ENCODE measurements around the gene RFTN2.
"Not testable (repeated sequence)": the region's sequence is repeated elsewhere in the genome, so short reads cannot be mapped to it uniquely, and the experiment has no call there.

Gene RFTN2

DNA sequence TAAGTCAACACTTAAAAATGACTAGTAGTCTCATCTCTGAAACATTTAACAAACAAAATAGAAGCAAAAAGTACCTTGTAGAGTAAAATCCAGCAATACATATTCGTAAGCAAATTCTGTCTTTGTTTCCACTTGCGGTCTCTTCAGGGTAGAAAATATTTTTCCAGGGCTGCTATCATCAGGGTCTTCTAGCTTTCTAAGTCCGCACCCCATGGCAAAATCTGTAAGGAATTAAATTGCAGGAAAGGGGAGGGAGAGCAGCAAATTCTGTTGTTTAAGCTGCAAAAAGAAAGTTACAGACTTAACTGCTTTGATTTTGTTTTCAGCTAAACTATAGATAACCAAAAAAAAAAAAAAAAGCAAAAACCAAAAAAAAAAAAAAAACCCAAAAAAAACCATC lies at the start of gene RFTN2:
Gene RFTN2 (minus strand): TSS at position 342 of the 400 bp plus-strand sequence. CDS start 129 bp downstream, at position 213.
- DNase-seq (ENCODE audit: low read depth), result no peak

- no peak for DNase-seq (ENCODE audit: low read depth)
Observed at GRCh38 chr2:197717863-197718262, 42.5 kb upstream of the RFTN2 start.

GRCh38 chr2:197713271-197713670 lies 37.9 kb upstream of the RFTN2 start:
- no peak for DNase-seq (ENCODE audit: low read depth)

DNA sequence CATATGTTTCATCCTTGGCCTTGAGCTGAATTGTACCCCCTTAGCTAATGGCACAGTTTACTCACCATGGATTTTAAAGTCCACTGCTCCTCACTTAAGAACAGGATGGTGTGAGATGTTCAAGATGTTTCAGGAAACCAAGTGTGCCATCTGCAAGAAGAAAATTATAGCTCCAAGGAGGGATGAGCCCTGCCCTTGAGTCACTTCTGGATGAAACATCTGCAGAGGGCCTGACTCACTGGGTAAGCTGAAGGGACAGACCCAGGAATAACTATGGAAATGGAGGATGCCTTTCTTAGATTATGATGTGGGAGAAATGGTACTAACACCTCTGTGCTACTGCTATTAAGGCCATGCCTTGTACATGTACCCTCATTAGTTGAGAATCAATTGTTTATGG lies 36.2 kb upstream of the RFTN2 start:
- DNase-seq (ENCODE audit: low read depth), result no peak

DNA sequence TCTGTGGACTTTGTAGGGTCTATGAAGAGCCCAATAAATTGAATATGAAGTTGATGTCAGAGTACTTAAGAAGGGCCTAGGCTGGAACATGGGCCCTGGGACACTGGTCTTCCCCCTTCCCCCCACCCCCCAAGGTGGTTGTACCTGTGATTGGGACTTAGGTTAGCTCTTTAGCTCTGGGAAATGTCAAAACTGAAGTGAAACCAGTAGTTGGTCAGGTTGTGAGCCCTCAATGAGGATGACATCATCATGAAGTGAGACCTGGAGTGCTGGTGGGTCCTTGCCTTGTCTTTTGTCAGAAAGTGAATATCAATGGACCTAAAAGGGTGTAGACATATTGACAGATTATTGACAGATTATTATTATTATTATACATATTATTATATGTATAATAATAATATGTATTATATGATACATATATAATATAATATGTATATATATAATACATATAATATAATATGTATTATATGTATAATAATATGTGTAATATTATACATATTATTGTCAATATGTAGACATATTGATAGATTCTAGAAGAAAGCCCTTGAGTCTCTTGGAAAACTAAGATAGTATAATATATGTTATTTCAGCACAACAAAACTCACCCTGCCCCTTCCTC lies 35.1 kb upstream of the RFTN2 start:
- DNase-seq (ENCODE audit: low read depth), result no peak

DNA sequence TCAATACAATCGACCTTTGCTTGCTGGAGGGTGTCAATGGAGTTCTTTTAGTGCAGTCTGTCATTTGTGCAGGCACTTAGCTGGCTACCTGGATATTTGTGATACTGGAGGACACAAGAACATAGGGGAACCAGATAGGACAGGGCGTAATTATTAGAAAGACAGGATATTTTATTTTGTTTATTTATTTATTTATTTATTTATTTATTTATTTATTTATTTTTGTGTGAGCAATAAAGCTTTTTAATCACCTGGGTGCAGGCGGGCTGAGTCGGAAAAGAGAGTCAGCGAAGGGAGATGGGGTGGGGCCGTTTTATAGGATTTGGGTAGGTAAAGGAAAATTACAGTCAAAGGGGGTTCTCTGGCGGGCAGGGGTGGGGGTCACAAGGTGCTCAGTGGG lies 33.8 kb upstream of the RFTN2 start:
- DNase-seq (ENCODE audit: low read depth), result not testable (repeated sequence)

DNA sequence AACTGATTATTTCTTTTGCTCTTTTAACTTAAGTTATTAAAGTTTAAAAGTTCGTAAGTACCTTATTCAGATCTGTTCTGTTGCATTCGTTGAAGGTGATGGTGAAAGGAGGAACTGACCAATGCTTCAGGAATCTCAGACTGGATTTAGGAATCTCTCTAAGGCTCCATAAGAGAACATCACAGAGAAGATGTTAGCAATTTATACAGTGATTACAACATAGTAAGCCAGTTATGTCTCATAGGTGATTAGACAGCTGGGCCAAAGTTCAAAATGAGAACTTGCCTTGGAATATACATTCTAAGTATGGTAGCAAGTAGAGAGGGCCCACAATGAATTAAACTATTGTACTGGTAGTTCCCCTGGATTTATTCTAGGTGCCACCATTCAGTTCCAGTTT lies 32.9 kb upstream of the RFTN2 start:
- no peak for DNase-seq (ENCODE audit: low read depth)

DNA sequence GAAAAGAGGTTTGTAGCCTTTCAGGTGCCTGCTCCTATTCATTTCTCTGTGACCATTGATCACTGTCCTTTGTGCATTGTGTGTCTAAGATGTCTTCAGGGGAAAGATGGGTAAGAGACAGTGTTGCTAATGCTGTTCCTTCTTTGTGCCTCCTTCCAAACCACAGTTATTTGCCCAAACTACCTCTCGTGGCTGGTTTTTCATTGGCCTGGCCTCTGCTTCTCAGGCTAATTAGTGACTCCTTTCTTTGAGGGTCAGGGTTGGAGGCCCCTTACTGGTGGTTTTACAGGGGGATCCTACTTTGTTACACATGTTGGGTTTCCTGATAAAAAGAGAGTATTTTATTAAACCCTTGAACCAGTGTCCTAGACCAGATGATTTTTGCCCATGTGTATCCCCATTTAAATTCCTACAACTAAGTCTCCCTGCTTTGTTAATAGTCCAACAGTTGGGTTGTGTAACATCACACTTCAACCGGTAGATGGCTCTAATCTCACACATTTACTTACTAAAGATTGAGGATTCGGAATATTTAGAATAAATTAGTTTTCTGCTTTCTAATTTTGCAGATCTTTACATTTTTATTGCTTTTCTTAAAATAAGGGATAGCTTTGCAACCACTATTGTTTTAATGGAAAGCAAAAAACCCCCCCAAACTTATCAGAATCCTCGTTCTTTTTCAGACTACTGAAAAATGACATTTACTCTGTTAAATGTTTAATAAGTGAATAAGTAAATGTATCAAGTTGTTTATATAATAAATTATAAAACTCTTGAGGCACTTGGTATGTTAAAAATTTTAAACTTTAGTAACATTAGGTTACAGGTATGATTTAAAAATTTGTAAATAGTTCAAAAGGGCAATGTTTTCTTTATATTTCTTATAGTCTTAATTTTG lies 32.2 kb upstream of the RFTN2 start:
- no peak for DNase-seq (ENCODE audit: low read depth)

GRCh38 chr2:197706839-197707207 lies 31.4 kb upstream of the RFTN2 start:
- DNase-seq (ENCODE audit: low read depth), result no peak

DNA sequence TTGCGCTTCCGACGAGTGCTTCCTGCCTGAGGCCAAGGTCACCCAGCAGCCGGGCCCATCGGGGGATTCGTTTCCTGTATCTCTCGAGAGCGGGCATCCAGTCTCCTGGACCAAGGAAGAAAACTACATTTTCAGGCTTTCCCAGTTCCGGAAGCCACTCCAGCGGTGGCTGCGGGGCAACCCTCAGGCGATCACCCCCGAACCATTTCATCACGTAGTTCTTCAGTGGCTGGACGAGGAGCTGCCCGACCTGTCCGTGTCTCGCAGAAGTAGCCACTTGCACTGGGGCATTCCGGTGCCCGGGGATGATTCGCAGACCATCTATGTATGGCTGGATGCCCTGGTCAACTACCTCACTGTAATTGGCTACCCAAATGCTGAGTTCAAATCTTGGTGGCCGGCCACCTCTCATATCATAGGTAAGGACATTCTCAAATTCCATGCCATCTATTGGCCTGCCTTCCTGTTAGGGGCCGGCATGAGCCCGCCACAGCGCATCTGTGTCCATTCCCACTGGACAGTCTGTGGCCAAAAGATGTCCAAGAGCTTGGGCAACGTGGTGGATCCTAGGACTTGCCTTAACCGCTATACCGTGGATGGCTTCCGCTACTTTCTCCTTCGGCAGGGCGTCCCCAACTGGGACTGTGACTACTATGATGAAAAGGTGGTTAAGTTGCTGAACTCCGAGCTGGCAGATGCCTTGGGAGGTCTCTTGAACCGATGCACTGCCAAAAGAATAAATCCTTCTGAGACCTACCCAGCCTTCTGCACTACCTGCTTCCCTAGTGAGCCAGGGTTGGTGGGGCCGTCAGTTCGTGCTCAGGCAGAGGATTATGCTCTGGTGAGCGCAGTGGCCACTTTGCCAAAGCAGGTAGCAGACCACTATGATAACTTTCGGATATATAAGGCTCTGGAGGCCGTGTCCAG lies 30.8 kb upstream of the RFTN2 start:
- DNase-seq (ENCODE audit: low read depth), result no peak

- DNase-seq (ENCODE audit: low read depth), result peak; percentile 89
Observed at GRCh38 chr2:197705121-197705911, 29.9 kb upstream of the RFTN2 start, which contains the start of gene MARS2. Gene MARS2 (plus strand): TSS chr2:197705369. CDS start chr2:197705406, 37 bp downstream.

DNA sequence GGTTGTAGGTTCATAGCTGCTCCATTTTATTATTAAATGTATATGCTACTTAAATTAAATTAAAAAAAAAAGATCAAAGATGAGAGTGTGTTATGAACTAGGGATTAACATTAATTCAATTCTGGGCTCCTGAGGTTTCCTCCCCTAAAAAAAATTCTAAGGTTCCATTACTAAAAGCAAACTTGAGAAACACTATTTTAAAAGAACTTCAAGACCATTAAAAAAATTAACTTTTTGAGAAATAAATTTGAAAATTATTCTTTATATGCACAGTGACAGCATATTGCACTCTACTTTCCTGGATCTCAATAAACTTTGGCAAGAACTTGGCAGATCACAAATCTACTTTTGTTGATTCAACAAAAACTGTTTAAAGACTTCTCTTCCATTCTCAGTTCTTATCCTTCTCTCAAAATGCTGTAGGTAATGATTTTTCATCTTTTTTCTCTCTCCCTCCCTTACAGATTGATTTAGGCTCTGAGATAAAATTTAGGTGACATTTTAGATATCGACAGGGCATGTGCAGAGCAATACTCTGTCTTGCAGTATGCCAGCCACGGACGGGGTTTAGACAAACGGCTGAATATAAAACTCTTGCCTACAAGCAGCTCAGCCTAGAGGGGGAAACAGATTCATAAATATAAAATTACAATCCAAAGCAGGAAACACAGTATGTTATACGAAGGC lies 29.2 kb upstream of the RFTN2 start:
- no peak for DNase-seq (ENCODE audit: low read depth)

GRCh38 chr2:197700960-197701359 lies 25.6 kb upstream of the RFTN2 start:
- DNase-seq (ENCODE audit: low read depth), result no peak

DNA sequence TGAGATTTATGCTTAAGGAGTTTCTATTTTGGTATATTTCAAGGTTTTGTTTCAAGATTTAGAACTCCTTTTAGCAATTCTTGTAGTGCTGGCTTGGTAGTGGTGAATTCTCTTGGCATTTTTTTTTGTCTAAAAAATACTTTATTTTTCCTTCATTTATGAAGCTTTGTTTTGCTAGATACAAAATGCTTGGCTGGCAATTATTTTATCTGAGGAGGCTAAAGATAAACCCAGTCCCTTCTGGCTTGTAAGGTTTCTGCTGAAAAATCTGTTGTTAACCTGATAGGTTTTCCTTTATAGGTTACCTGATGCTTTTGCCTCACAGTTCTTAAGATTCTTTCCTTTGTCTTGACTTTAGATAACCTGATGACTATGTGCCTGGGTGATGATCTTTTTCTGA lies 24.3 kb upstream of the RFTN2 start:
- not testable (repeated sequence) for DNase-seq (ENCODE audit: low read depth)

DNA sequence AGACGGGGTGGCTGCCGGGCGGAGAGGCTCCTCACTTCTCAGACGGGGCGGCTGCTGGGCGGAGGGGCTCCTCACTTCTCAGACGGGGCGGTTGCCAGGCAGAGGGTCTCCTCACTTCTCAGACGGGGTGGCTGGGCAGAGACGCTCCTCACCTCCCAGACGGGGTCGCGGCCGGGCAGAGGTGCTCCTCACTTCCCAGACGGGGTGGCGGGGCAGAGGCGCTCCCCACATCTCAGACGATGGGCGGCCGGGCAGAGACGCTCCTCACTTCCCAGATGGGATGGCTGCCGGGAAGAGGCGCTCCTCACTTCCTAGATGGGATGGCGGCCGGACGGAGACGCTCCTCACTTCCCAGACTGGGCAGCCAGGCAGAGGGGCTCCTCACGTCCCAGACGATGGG lies 21.2 kb upstream of the RFTN2 start:
- DNase-seq (ENCODE audit: low read depth), result not testable (repeated sequence)

GRCh38 chr2:197695971-197696370 lies 20.6 kb upstream of the RFTN2 start:
- not testable (repeated sequence) for DNase-seq (ENCODE audit: low read depth)

DNA sequence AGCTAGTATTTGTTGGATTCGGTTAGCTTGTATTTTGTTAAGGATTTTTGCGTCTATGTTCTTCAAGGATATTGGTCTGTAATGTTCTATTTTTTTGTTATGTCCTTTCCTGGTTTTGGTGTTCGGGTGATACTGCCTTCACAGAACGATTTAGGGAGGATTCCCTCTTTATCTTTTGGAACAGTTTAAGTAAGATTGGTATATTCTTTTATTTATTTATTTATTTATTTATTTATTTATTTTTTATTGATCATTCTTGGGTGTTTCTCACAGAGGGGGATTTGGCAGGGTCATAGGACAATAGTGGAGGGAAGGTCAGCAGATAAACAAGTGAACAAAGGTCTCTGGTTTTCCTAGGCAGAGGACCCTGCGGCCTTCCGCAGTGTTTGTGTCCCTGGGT lies 19.8 kb upstream of the RFTN2 start:
- DNase-seq (ENCODE audit: low read depth), result not testable (repeated sequence)

GRCh38 chr2:197677483-197677882 lies 2.1 kb upstream of the RFTN2 start:
- DNase-seq (ENCODE audit: low read depth), result no peak

DNA sequence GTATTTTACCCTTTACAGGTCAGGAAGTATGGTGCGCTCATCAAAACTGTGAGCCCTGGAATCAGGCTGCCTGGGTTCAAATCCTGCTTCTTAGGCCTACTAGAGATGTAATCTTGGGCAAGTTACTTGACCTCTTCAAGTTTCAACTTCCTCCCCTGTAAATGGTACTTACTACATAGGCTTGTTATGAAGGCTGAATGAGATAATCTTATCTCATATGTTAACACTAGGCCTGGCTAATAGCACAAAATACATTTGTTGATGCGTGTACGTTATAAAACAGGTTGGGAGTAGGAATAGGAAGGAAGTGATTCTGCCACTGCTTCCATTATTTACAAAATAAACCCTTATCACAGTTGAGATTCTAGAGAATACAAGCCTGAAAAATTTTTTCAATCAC lies 1.7 kb upstream of the RFTN2 start:
- DNase-seq (ENCODE audit: low read depth), result no peak

GRCh38 chr2:197675711-197676188 lies 363 bp upstream of the RFTN2 start:
- no peak for DNase-seq (ENCODE audit: low read depth)

- DNase-seq (ENCODE audit: low read depth), result no peak
Observed at GRCh38 chr2:197674591-197674990, 796 bp downstream of the RFTN2 start.

All from activated gamma-delta T cell treated with anti-CD3 and anti-CD28 coated beads, Interleukin-2, amount 50 U/mL, for 16 hours (primary cell).